Activated naive CD8-positive, alpha-beta T cell treated with anti-CD3 and anti-CD28 coated beads, Interleukin-2, amount 50 U/mL, for 24 hours (primary cell): ENCODE results near the gene SLC2A8.

Experiments
- ATAC-seq: fragments of 150-1000 bp; cut with Tn5 transposase; one replicate; pipeline ENCODE4 v1.10.0; 2021
- DNase-seq: peaks from one replicate; pipeline ENCODE4 v3.0.0; 2021
- H3K27ac Mint-ChIP-seq: one replicate; pipeline ENCODE4 v1.8.0; 2021; ENCODE audit warnings: mild to moderate bottlenecking, mixed read lengths
- H3K27me3 Mint-ChIP-seq: one replicate; pipeline ENCODE4 v1.8.0; 2021; ENCODE audit warnings: mixed read lengths
- H3K36me3 Mint-ChIP-seq: one replicate; pipeline ENCODE4 v1.8.0; 2021; ENCODE audit warnings: low read depth, mixed read lengths
- H3K4me1 Mint-ChIP-seq: one replicate; pipeline ENCODE4 v1.8.0; 2021; ENCODE audit warnings: mixed read lengths
- H3K4me3 Mint-ChIP-seq: one replicate; pipeline ENCODE4 v1.8.0; 2021; ENCODE audit warnings: mild to moderate bottlenecking, moderate library complexity, mixed read lengths
- H3K9me3 Mint-ChIP-seq: one replicate; pipeline ENCODE4 v1.8.0; 2021; ENCODE audit warnings: mixed read lengths

SLC2A8 gene

GRCh38 chr9:127396808-127397645, at the start of gene SLC2A8:
Gene SLC2A8 (plus strand): TSS chr9:127397169. CDS start chr9:127397231, 62 bp downstream.
- H3K27me3 Mint-ChIP-seq, result peaks cover 75% of the 10 kb centered on the region
- peaks cover 9% of the 10 kb centered on the region for H3K4me1 Mint-ChIP-seq
- peak; percentile 93 for ATAC-seq
- peak within 1 kb of the TSS; percentile 70 for H3K4me3 Mint-ChIP-seq
- H3K9me3 Mint-ChIP-seq, result no peaks in the 10 kb centered on the region
- H3K27ac Mint-ChIP-seq, result no peak within 1 kb of the TSS
- H3K36me3 Mint-ChIP-seq, result no peaks in the 10 kb centered on the region
- peak; percentile 86 for DNase-seq

GRCh38 chr9:127347831-127348776, 48.9 kb upstream of the SLC2A8 start:
- Mint-ChIP-seq H3K9me3 (no peaks in the 10 kb centered on the region), H3K36me3 (no peaks in the 10 kb centered on the region), H3K4me3 (no peak overlapping the region), H3K27me3 (peaks cover 4% of the 10 kb centered on the region), H3K4me1 (no peaks in the 10 kb centered on the region), H3K27ac (no peak overlapping the region)
- DNase-seq (no peak), ATAC-seq (peak; percentile 28)

GRCh38 chr9:127349483-127350113, 47.4 kb upstream of the SLC2A8 start:
- DNase-seq, result no peak
- no peak overlapping the region for H3K27ac Mint-ChIP-seq

GRCh38 chr9:127351182-127352166, 45.5 kb upstream of the SLC2A8 start:
- H3K9me3 Mint-ChIP-seq, result no peaks in the 10 kb centered on the region
- no peak overlapping the region for H3K4me3 Mint-ChIP-seq
- peaks cover 25% of the 10 kb centered on the region for H3K27me3 Mint-ChIP-seq
- H3K4me1 Mint-ChIP-seq, result no peaks in the 10 kb centered on the region
- DNase-seq, result no peak
- H3K36me3 Mint-ChIP-seq, result no peaks in the 10 kb centered on the region
- no peak for ATAC-seq
- no peak overlapping the region for H3K27ac Mint-ChIP-seq

More at GRCh38 chr9:127349483-127350113, 47.4 kb upstream of the SLC2A8 start:
- peaks cover 16% of the 10 kb centered on the region for H3K27me3 Mint-ChIP-seq
- ATAC-seq, result no peak
- no peaks in the 10 kb centered on the region for H3K4me1 Mint-ChIP-seq
- no peak overlapping the region for H3K4me3 Mint-ChIP-seq
- no peaks in the 10 kb centered on the region for H3K9me3 Mint-ChIP-seq
- no peaks in the 10 kb centered on the region for H3K36me3 Mint-ChIP-seq

- Mint-ChIP-seq H3K4me1 (no peaks in the 10 kb centered on the region), H3K9me3 (no peaks in the 10 kb centered on the region), H3K36me3 (no peaks in the 10 kb centered on the region), H3K27me3 (peaks cover 24% of the 10 kb centered on the region), H3K27ac (no peak overlapping the region), H3K4me3 (no peak overlapping the region)
- ATAC-seq, result no peak
- DNase-seq, result no peak
Measured at GRCh38 chr9:127353882-127354281, 43.1 kb upstream of the SLC2A8 start.

GRCh38 chr9:127356906-127357305, 40.1 kb upstream of the SLC2A8 start:
- Mint-ChIP-seq H3K27ac (no peak overlapping the region), H3K27me3 (peaks cover 24% of the 10 kb centered on the region), H3K4me3 (no peak overlapping the region), H3K36me3 (no peaks in the 10 kb centered on the region), H3K9me3 (no peaks in the 10 kb centered on the region), H3K4me1 (peaks cover 5% of the 10 kb centered on the region)
- no peak for ATAC-seq
- no peak for DNase-seq

- DNase-seq (no peak), ATAC-seq (no peak)
- Mint-ChIP-seq H3K27me3 (peaks cover 24% of the 10 kb centered on the region), H3K9me3 (no peaks in the 10 kb centered on the region), H3K4me1 (peaks cover 5% of the 10 kb centered on the region), H3K4me3 (no peak overlapping the region), H3K27ac (no peak overlapping the region), H3K36me3 (no peaks in the 10 kb centered on the region)
Measured at GRCh38 chr9:127358023-127358535, 38.9 kb upstream of the SLC2A8 start.

- H3K9me3 Mint-ChIP-seq, result no peaks in the 10 kb centered on the region
- no peak for DNase-seq
- peaks cover 5% of the 10 kb centered on the region for H3K4me1 Mint-ChIP-seq
- no peak overlapping the region for H3K27ac Mint-ChIP-seq
- H3K36me3 Mint-ChIP-seq, result no peaks in the 10 kb centered on the region
- ATAC-seq, result no peak
- H3K27me3 Mint-ChIP-seq, result peaks cover 18% of the 10 kb centered on the region
- no peak overlapping the region for H3K4me3 Mint-ChIP-seq
Measured at GRCh38 chr9:127358770-127359169, 38.2 kb upstream of the SLC2A8 start.

- Mint-ChIP-seq H3K9me3 (no peaks in the 10 kb centered on the region), H3K36me3 (no peaks in the 10 kb centered on the region), H3K27me3 (peaks cover 14% of the 10 kb centered on the region), H3K4me1 (peaks cover 5% of the 10 kb centered on the region), H3K4me3 (no peak overlapping the region), H3K27ac (no peak overlapping the region)
- DNase-seq (no peak), ATAC-seq (no peak)
Measured at GRCh38 chr9:127360250-127360649, 36.7 kb upstream of the SLC2A8 start.

- ATAC-seq (no peak), DNase-seq (no peak)
- Mint-ChIP-seq H3K4me3 (no peak overlapping the region), H3K27ac (no peak overlapping the region), H3K36me3 (no peaks in the 10 kb centered on the region), H3K4me1 (peaks cover 5% of the 10 kb centered on the region), H3K9me3 (no peaks in the 10 kb centered on the region), H3K27me3 (peaks cover 9% of the 10 kb centered on the region)
Measured at GRCh38 chr9:127360829-127361228, 36.1 kb upstream of the SLC2A8 start.

GRCh38 chr9:127361561-127361960, 35.4 kb upstream of the SLC2A8 start:
- Mint-ChIP-seq H3K9me3 (no peaks in the 10 kb centered on the region), H3K4me3 (no peak overlapping the region), H3K27me3 (peaks cover 9% of the 10 kb centered on the region), H3K27ac (no peak overlapping the region), H3K4me1 (peaks cover 5% of the 10 kb centered on the region), H3K36me3 (no peaks in the 10 kb centered on the region)
- no peak for DNase-seq
- no peak for ATAC-seq

GRCh38 chr9:127362829-127363228, 34.1 kb upstream of the SLC2A8 start:
- H3K36me3 Mint-ChIP-seq, result no peaks in the 10 kb centered on the region
- H3K4me3 Mint-ChIP-seq, result no peak overlapping the region
- no peak overlapping the region for H3K27ac Mint-ChIP-seq
- peaks cover 16% of the 10 kb centered on the region for H3K27me3 Mint-ChIP-seq
- ATAC-seq (no peak), DNase-seq (no peak)
- H3K4me1 Mint-ChIP-seq, result peaks cover 5% of the 10 kb centered on the region
- no peaks in the 10 kb centered on the region for H3K9me3 Mint-ChIP-seq

- Mint-ChIP-seq H3K27ac (no peak overlapping the region), H3K27me3 (peaks cover 38% of the 10 kb centered on the region), H3K4me1 (peaks cover 5% of the 10 kb centered on the region), H3K4me3 (no peak overlapping the region), H3K36me3 (no peaks in the 10 kb centered on the region), H3K9me3 (no peaks in the 10 kb centered on the region)
- no peak for DNase-seq
- ATAC-seq, result no peak
Measured at GRCh38 chr9:127365461-127365860, 31.5 kb upstream of the SLC2A8 start.
